Memory B cell (primary cell): ENCODE results near the gene CD63.

Experiments
- ATAC-seq: fragments of 150-1000 bp; cut with Tn5 transposase; 2 replicates; pipeline ENCODE4 v1.10.0; 2021; ENCODE audit warnings: low read depth, mild to moderate bottlenecking, moderate library complexity
- DNase-seq, 2 donors: peaks; one replicate each; pipeline ENCODE4 v3.0.0; 2022; ENCODE audit warnings: low spot score in 2 of 2
- H3K27ac Mint-ChIP-seq: one replicate; pipeline ENCODE4 v1.8.0; 2022; ENCODE audit warnings: mild to moderate bottlenecking, moderate library complexity, mixed read lengths
- H3K27me3 Mint-ChIP-seq: one replicate; pipeline ENCODE4 v1.8.0; 2022; ENCODE audit warnings: mixed read lengths
- H3K36me3 Mint-ChIP-seq: one replicate; pipeline ENCODE4 v1.8.0; 2022; ENCODE audit warnings: mild to moderate bottlenecking, mixed read lengths
- H3K4me1 Mint-ChIP-seq: one replicate; pipeline ENCODE4 v1.8.0; 2022; ENCODE audit warnings: mixed read lengths
- H3K4me3 Mint-ChIP-seq: one replicate; pipeline ENCODE4 v1.8.0; 2022; ENCODE audit warnings: mild to moderate bottlenecking, moderate library complexity, mixed read lengths
- H3K9me3 Mint-ChIP-seq: one replicate; pipeline ENCODE4 v1.8.0; 2022; ENCODE audit warnings: mixed read lengths

The CD63 gene

GRCh38 chr12:55733858-55734257, 5.0 kb upstream of the CD63 start:
- no peak for DNase-seq
- no peak for ATAC-seq

GRCh38 chr12:55733021-55733555, 4.3 kb upstream of the CD63 start:
- H3K4me1 Mint-ChIP-seq: peaks cover 19% of the 10 kb centered on the region
- no peak overlapping the region for H3K27ac Mint-ChIP-seq
- no peak for DNase-seq
- H3K4me3 Mint-ChIP-seq: no peak overlapping the region
- ATAC-seq: no peak
- H3K36me3 Mint-ChIP-seq: no peaks in the 10 kb centered on the region
- H3K9me3 Mint-ChIP-seq: no peaks in the 10 kb centered on the region
- H3K27me3 Mint-ChIP-seq: no peaks in the 10 kb centered on the region

More at GRCh38 chr12:55733858-55734257, 5.0 kb upstream of the CD63 start:
- H3K4me3 Mint-ChIP-seq: no peak overlapping the region
- no peaks in the 10 kb centered on the region for H3K36me3 Mint-ChIP-seq
- H3K4me1 Mint-ChIP-seq: peaks cover 22% of the 10 kb centered on the region
- H3K27ac Mint-ChIP-seq: no peak overlapping the region
- no peaks in the 10 kb centered on the region for H3K27me3 Mint-ChIP-seq
- H3K9me3 Mint-ChIP-seq: no peaks in the 10 kb centered on the region

GRCh38 chr12:55732288-55732687, 3.5 kb upstream of the CD63 start:
- Mint-ChIP-seq H3K4me1 (peaks cover 22% of the 10 kb centered on the region), H3K27me3 (no peaks in the 10 kb centered on the region), H3K9me3 (no peaks in the 10 kb centered on the region), H3K36me3 (no peaks in the 10 kb centered on the region), H3K4me3 (no peak overlapping the region), H3K27ac (no peak overlapping the region)
- no peak for DNase-seq
- ATAC-seq: no peak

GRCh38 chr12:55729819-55730818, 1.3 kb upstream of the CD63 start:
- ATAC-seq: peak; percentile 50
- H3K4me3 Mint-ChIP-seq: peak overlapping the region; percentile 86
- no peaks in the 10 kb centered on the region for H3K27me3 Mint-ChIP-seq

GRCh38 chr12:55728186-55728938, 447 bp downstream of the CD63 start:
- DNase-seq (no peak), ATAC-seq (peak; percentile 14)
- peaks cover 29% of the 10 kb centered on the region for H3K4me1 Mint-ChIP-seq
- peak overlapping the region; percentile 88 for H3K27ac Mint-ChIP-seq
- H3K9me3 Mint-ChIP-seq: no peaks in the 10 kb centered on the region
- no peaks in the 10 kb centered on the region for H3K36me3 Mint-ChIP-seq
- H3K27me3 Mint-ChIP-seq: no peaks in the 10 kb centered on the region
- peak overlapping the region; percentile 91 for H3K4me3 Mint-ChIP-seq

More at GRCh38 chr12:55729819-55730818, 1.3 kb upstream of the CD63 start:
- Mint-ChIP-seq H3K36me3 (no peaks in the 10 kb centered on the region), H3K4me1 (peaks cover 21% of the 10 kb centered on the region), H3K9me3 (no peaks in the 10 kb centered on the region), H3K27ac (peak overlapping the region; percentile 9)
- DNase-seq: no peak

- peak overlapping the region; percentile 91 for H3K4me3 Mint-ChIP-seq
- DNase-seq (no peak), ATAC-seq (no peak)
- H3K27ac Mint-ChIP-seq: peak overlapping the region; percentile 88
- H3K9me3 Mint-ChIP-seq: no peaks in the 10 kb centered on the region
- no peaks in the 10 kb centered on the region for H3K36me3 Mint-ChIP-seq
- no peaks in the 10 kb centered on the region for H3K27me3 Mint-ChIP-seq
- H3K4me1 Mint-ChIP-seq: peaks cover 29% of the 10 kb centered on the region
These were observed 1.1 kb downstream of the CD63 start for GRCh38 chr12:55727643-55728185.

GRCh38 chr12:55726971-55727370, 1.8 kb downstream of the CD63 start:
- DNase-seq (no peak), ATAC-seq (no peak)
- Mint-ChIP-seq H3K27ac (peak overlapping the region; percentile 88), H3K4me1 (peaks cover 29% of the 10 kb centered on the region), H3K9me3 (no peaks in the 10 kb centered on the region), H3K27me3 (no peaks in the 10 kb centered on the region), H3K36me3 (no peaks in the 10 kb centered on the region), H3K4me3 (peak overlapping the region; percentile 91)

GRCh38 chr12:55725556-55725955, 3.3 kb downstream of the CD63 start:
- ATAC-seq (no peak), DNase-seq (no peak)
- Mint-ChIP-seq H3K4me1 (peaks cover 29% of the 10 kb centered on the region), H3K4me3 (no peak overlapping the region), H3K27ac (no peak overlapping the region), H3K36me3 (no peaks in the 10 kb centered on the region), H3K9me3 (no peaks in the 10 kb centered on the region), H3K27me3 (no peaks in the 10 kb centered on the region)

GRCh38 chr12:55724940-55725309, 3.9 kb downstream of the CD63 start:
- no peak overlapping the region for H3K27ac Mint-ChIP-seq
- no peaks in the 10 kb centered on the region for H3K36me3 Mint-ChIP-seq
- H3K27me3 Mint-ChIP-seq: no peaks in the 10 kb centered on the region
- H3K9me3 Mint-ChIP-seq: no peaks in the 10 kb centered on the region
- peaks cover 22% of the 10 kb centered on the region for H3K4me1 Mint-ChIP-seq
- ATAC-seq (no peak), DNase-seq (no peak)
- H3K4me3 Mint-ChIP-seq: no peak overlapping the region

- H3K9me3 Mint-ChIP-seq: no peaks in the 10 kb centered on the region
- peak; percentile 69 for ATAC-seq
- H3K27ac Mint-ChIP-seq: no peak overlapping the region
- H3K4me3 Mint-ChIP-seq: no peak overlapping the region
- DNase-seq: peak; percentile 50 to 61
- H3K27me3 Mint-ChIP-seq: no peaks in the 10 kb centered on the region
- H3K36me3 Mint-ChIP-seq: no peaks in the 10 kb centered on the region
- peaks cover 18% of the 10 kb centered on the region for H3K4me1 Mint-ChIP-seq
These were observed 4.4 kb downstream of the CD63 start for GRCh38 chr12:55724226-55724939.

GRCh38 chr12:55723516-55724225, 5.1 kb downstream of the CD63 start:
- no peaks in the 10 kb centered on the region for H3K36me3 Mint-ChIP-seq
- DNase-seq: no peak
- ATAC-seq: no peak
- no peaks in the 10 kb centered on the region for H3K9me3 Mint-ChIP-seq
- no peak overlapping the region for H3K4me3 Mint-ChIP-seq
- H3K4me1 Mint-ChIP-seq: peaks cover 19% of the 10 kb centered on the region
- H3K27ac Mint-ChIP-seq: peak overlapping the region; percentile 24
- no peaks in the 10 kb centered on the region for H3K27me3 Mint-ChIP-seq

- Mint-ChIP-seq H3K27ac (peak overlapping the region; percentile 24), H3K4me1 (peaks cover 26% of the 10 kb centered on the region), H3K27me3 (no peaks in the 10 kb centered on the region), H3K9me3 (no peaks in the 10 kb centered on the region), H3K4me3 (no peak overlapping the region), H3K36me3 (no peaks in the 10 kb centered on the region)
- peak; percentile 23 for ATAC-seq
- no peak for DNase-seq
These were observed 5.9 kb downstream of the CD63 start for GRCh38 chr12:55722948-55723347.
